HG03095 (cell line): ENCODE results near the gene ACOX2.

Experiments used
- ATAC-seq: cut with Tn5 transposase; IDR thresholded peaks from one replicate; pipeline ENCODE4 v1.9.1; 2021; ENCODE audit warnings: moderate library complexity; ENCODE audit not compliant: unreplicated experiment

The ACOX2 gene

GRCh38 chr3:58567251-58567515, 30.2 kb upstream of the ACOX2 start:
- no peak for ATAC-seq

GRCh38 chr3:58566398-58567250, 29.6 kb upstream of the ACOX2 start:
- ATAC-seq, result no peak

GRCh38 chr3:58565621-58566397, 28.8 kb upstream of the ACOX2 start:
- ATAC-seq, result no peak

GRCh38 chr3:58564456-58565160, 27.6 kb upstream of the ACOX2 start:
- ATAC-seq, result no peak

- ATAC-seq, result no peak
Measured at GRCh38 chr3:58564054-58564453, 27.1 kb upstream of the ACOX2 start.

GRCh38 chr3:58563386-58564035, 26.5 kb upstream of the ACOX2 start:
- ATAC-seq, result no peak

- ATAC-seq, result no peak
Measured at GRCh38 chr3:58562498-58562897, 25.5 kb upstream of the ACOX2 start.

- no peak for ATAC-seq
Measured at GRCh38 chr3:58560771-58561311, 23.9 kb upstream of the ACOX2 start.

GRCh38 chr3:58559586-58559985, 22.6 kb upstream of the ACOX2 start:
- no peak for ATAC-seq

- no peak for ATAC-seq
Measured at GRCh38 chr3:58557491-58557890, 20.5 kb upstream of the ACOX2 start.

GRCh38 chr3:58556761-58557221, 19.8 kb upstream of the ACOX2 start:
- ATAC-seq, result no peak

- ATAC-seq, result no peak
Measured at GRCh38 chr3:58556001-58556400, 19.0 kb upstream of the ACOX2 start.

- no peak for ATAC-seq
Measured at GRCh38 chr3:58555203-58555602, 18.2 kb upstream of the ACOX2 start.

- ATAC-seq, result no peak
Measured at GRCh38 chr3:58553003-58553402, 16.0 kb upstream of the ACOX2 start.

- ATAC-seq, result no peak
Measured at GRCh38 chr3:58551636-58552180, 14.7 kb upstream of the ACOX2 start.

GRCh38 chr3:58544541-58544940, 7.6 kb upstream of the ACOX2 start:
- ATAC-seq, result no peak

GRCh38 chr3:58540176-58540858, 3.3 kb upstream of the ACOX2 start:
- no peak for ATAC-seq

- ATAC-seq, result no peak
Measured at GRCh38 chr3:58539626-58540025, 2.6 kb upstream of the ACOX2 start.

- no peak for ATAC-seq
Measured at GRCh38 chr3:58537412-58538301, 667 bp upstream of the ACOX2 start.
